MM.1S (cell line): ENCODE results near the gene TASP1.

Source experiments
- DNase-seq: peaks from one replicate; pipeline ENCODE4 v3.0.0-alpha.2; 2015
- H2AFZ ChIP-seq: fragments of 300-600 bp; sonication (generic); 2 replicates; pipeline ENCODE4 v1.6.0; 2016; ENCODE audit warnings: antibody characterized with exemption, low read length
- H3F3A ChIP-seq: fragments of 300-600 bp; sonication (generic); 2 replicates; pipeline ENCODE4 v1.6.1; 2016; ENCODE audit warnings: mild to moderate bottlenecking, antibody characterized with exemption, low read length, moderate library complexity, mixed read lengths; ENCODE audit not compliant: insufficient read depth
- H3K27ac ChIP-seq: fragments of 300-600 bp; sonication (generic); 2 replicates; pipeline ENCODE4 v1.5.1; 2016; ENCODE audit warnings: mild to moderate bottlenecking, low read length
- H3K27me3 ChIP-seq: fragments of 300-600 bp; sonication (generic); replicated peaks from 2 replicates; pipeline ENCODE4 v1.6.0; 2016; ENCODE audit warnings: low read length; ENCODE audit not compliant: insufficient read depth
- H3K36me3 ChIP-seq: fragments of 300-600 bp; sonication (generic); replicated peaks from 2 replicates; pipeline ENCODE4 v1.6.1; 2016; ENCODE audit warnings: mild to moderate bottlenecking, low read length, mixed read lengths; ENCODE audit not compliant: insufficient read depth
- H3K4me1 ChIP-seq: fragments of 300-600 bp; sonication (generic); 2 replicates; pipeline ENCODE4 v1.6.1; 2016; ENCODE audit warnings: low read length, mixed read lengths
- H3K4me2 ChIP-seq: fragments of 300-600 bp; sonication (generic); 2 replicates; pipeline ENCODE4 v1.6.0; 2016; ENCODE audit warnings: low read depth, low read length
- H3K4me3 ChIP-seq: fragments of 300-600 bp; sonication (generic); 2 replicates; pipeline ENCODE4 v1.5.1; 2016; ENCODE audit warnings: low read length, mixed read lengths
- H3K79me2 ChIP-seq: fragments of 300-600 bp; sonication (generic); 2 replicates; pipeline ENCODE4 v1.6.1; 2016; ENCODE audit warnings: mixed run types, low read length, mixed read lengths
- H3K9ac ChIP-seq: fragments of 300-600 bp; sonication (generic); 2 replicates; pipeline ENCODE4 v1.6.1; 2016; ENCODE audit warnings: low read length, mixed read lengths
- H3K9me2 ChIP-seq: fragments of 300-600 bp; sonication (generic); replicated peaks from 2 replicates; pipeline ENCODE4 v1.6.1; 2016; ENCODE audit warnings: mild to moderate bottlenecking, low read length, mixed read lengths; ENCODE audit not compliant: insufficient read depth
- H3K9me3 ChIP-seq: fragments of 300-600 bp; sonication (generic); replicated peaks from 2 replicates; pipeline ENCODE4 v1.6.1; 2016; ENCODE audit warnings: mild to moderate bottlenecking, low read length, mixed read lengths; ENCODE audit not compliant: insufficient read depth
- H4K20me1 ChIP-seq: fragments of 300-600 bp; sonication (generic); 2 replicates; pipeline ENCODE4 v1.6.1; 2016; ENCODE audit warnings: mild to moderate bottlenecking, low read length, moderate library complexity, mixed read lengths; ENCODE audit not compliant: insufficient read depth
- EZH2 ChIP-seq: fragments of 300-600 bp; sonication (generic); optimal IDR thresholded peaks from 2 replicates; pipeline ENCODE3; 2017; ENCODE audit warnings: low read depth, mild to moderate bottlenecking, antibody characterized with exemption, low read length, mixed read lengths
- EZH2phosphoT487 ChIP-seq: fragments of 300-600 bp; sonication (generic); IDR thresholded peaks from 2 replicates; pipeline ENCODE4 v1.6.1; 2018; ENCODE audit warnings: antibody characterized with exemption, low read length
- TF ChIP-seq, protein P1 (sequence below): fragments of 300-600 bp; sonication (generic); IDR thresholded peaks from 2 replicates; pipeline ENCODE4 v1.5.1; 2016; ENCODE audit warnings: antibody characterized with exemption, low read length, mixed read lengths

The TASP1 gene

DNA sequence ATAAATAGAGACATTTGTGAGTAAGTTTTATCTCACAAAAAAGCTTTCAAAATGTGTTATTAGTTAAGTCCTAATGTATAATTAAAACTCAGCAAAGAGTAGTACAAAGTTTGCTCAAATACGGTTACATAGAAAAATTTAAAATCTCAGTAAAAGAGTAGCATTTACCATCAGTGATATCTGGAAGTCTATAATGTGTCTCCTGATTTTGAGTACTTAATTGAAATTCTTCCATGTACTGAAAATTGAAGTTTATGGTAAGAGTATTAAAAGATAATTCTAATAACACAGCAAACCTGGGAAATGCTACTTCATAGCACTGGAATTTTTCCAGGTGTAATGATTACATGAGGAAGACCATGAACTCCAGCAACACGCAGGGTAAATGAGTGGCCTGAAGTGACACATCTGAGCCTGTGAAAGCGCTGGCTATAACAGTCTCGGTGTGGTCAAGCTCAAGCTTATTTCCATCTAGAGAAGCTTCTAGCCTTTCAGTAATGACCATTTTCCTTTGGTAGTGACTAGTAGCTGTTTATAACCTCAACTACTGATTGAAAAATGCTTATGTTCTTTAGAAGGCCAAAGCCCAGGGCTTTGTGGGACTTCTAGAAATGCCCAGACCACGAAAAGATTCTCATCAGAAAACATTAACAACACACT lies 214.4 kb downstream of the TASP1 start:
- Histone ChIP-seq H3K4me1 (no peaks in the 10 kb centered on the region), H3F3A (no peaks in the 10 kb centered on the region), H3K9me2 (no peaks in the 10 kb centered on the region), H3K4me2 (no peak overlapping the region), H3K27me3 (no peaks in the 10 kb centered on the region), H3K4me3 (no peak overlapping the region), H3K79me2 (no peaks in the 10 kb centered on the region), H3K9ac (no peak overlapping the region), H3K36me3 (no peaks in the 10 kb centered on the region), H4K20me1 (no peaks in the 10 kb centered on the region), H2AFZ (no peak overlapping the region), H3K9me3 (no peaks in the 10 kb centered on the region), H3K27ac (no peak overlapping the region)
- no peak for DNase-seq
- TF ChIP-seq, protein P1, sequence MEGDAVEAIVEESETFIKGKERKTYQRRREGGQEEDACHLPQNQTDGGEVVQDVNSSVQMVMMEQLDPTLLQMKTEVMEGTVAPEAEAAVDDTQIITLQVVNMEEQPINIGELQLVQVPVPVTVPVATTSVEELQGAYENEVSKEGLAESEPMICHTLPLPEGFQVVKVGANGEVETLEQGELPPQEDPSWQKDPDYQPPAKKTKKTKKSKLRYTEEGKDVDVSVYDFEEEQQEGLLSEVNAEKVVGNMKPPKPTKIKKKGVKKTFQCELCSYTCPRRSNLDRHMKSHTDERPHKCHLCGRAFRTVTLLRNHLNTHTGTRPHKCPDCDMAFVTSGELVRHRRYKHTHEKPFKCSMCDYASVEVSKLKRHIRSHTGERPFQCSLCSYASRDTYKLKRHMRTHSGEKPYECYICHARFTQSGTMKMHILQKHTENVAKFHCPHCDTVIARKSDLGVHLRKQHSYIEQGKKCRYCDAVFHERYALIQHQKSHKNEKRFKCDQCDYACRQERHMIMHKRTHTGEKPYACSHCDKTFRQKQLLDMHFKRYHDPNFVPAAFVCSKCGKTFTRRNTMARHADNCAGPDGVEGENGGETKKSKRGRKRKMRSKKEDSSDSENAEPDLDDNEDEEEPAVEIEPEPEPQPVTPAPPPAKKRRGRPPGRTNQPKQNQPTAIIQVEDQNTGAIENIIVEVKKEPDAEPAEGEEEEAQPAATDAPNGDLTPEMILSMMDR: no peak
- TF ChIP-seq EZH2 (no peak), EZH2phosphoT487 (no peak)

DNA sequence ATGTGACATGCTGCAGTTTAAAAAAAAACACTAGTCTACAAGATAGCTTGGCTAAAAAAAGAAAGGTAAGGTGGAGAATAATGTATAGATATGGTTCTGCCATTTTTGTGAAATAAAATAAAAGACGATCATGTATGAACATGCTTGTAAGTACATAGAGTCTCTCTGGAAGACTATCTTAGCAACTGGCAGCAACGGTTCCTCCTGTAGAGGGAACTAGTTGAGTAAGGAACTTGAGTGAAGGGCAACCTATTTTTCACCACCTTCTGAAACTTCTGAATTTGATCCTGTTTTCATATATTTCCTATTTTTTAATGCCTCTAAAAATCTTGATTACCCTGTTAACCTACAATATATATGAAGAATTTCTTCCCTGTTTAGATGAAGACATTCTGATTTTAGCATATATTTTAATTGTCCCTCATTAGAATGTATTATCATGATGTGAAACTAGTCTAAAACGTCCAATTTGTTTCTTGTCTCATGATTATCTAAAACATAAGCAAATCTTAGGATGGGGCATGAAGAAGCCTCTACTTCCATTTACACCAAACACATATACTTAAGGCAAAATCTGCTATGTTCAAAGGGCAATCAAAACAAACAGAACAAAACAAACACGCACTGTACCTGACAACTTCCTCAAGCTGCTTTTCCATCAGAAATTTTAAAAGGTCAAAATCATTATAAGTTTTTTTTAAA lies 215.1 kb downstream of the TASP1 start:
- TF ChIP-seq EZH2 (no peak), EZH2phosphoT487 (no peak)
- TF ChIP-seq, protein P1: no peak

DNA sequence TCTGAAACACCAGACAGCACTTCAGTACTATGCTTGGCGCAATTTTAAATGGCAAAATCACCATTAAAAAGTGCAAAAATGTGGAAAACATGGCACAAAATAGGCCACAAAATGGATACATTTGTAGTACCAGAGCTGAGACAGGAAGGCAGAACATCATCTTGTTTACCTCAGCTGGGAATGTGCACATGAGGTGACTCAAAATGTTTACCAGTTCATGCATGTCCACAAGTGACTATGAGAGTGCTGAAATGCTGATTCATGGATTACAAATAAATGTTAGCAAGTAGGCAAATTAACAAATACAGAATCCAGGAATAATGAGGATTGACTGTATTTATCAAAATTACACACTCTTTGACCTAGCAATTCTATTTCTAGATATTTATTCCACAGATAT lies 216.1 kb downstream of the TASP1 start:
- Histone ChIP-seq H2AFZ (no peak overlapping the region), H4K20me1 (no peaks in the 10 kb centered on the region), H3K27ac (no peak overlapping the region), H3K9ac (no peak overlapping the region), H3K4me2 (no peak overlapping the region), H3K36me3 (no peaks in the 10 kb centered on the region), H3K27me3 (no peaks in the 10 kb centered on the region), H3K4me1 (no peaks in the 10 kb centered on the region), H3K79me2 (no peaks in the 10 kb centered on the region), H3K4me3 (no peak overlapping the region), H3F3A (no peaks in the 10 kb centered on the region), H3K9me2 (no peaks in the 10 kb centered on the region), H3K9me3 (no peaks in the 10 kb centered on the region)
- no peak for DNase-seq
- TF ChIP-seq, protein P1: no peak
- no peak for TF ChIP-seq EZH2phosphoT487
- no peak for TF ChIP-seq EZH2

More for the DNA sequence above, 215.1 kb downstream of the TASP1 start:
- Histone ChIP-seq H3K36me3 (no peaks in the 10 kb centered on the region), H3K9ac (no peak overlapping the region), H3K79me2 (no peaks in the 10 kb centered on the region), H3K9me3 (no peaks in the 10 kb centered on the region), H3K4me2 (no peak overlapping the region), H3K27ac (no peak overlapping the region), H2AFZ (no peak overlapping the region), H3K4me3 (no peak overlapping the region), H3F3A (no peaks in the 10 kb centered on the region), H3K27me3 (no peaks in the 10 kb centered on the region), H3K4me1 (no peaks in the 10 kb centered on the region), H3K9me2 (no peaks in the 10 kb centered on the region), H4K20me1 (no peaks in the 10 kb centered on the region)
- DNase-seq: no peak
